ENCODE measurements around the gene RAB7A.
A peak's percentile ranks its signal among the peaks of the same experiment; 100 is the strongest.
"Not testable (repeated sequence)": the region's sequence is repeated elsewhere in the genome, so short reads cannot be mapped to it uniquely, and the experiment has no call there.

Gene RAB7A

GRCh38 chr3:128760042-128760441 lies 34.1 kb downstream of the RAB7A start:
- DNase-seq (ENCODE audit: low spot score) = no peak

- DNase-seq (ENCODE audit: low spot score) = no peak
These were observed 34.9 kb downstream of the RAB7A start for GRCh38 chr3:128760881-128761280.

- no peak for DNase-seq (ENCODE audit: low spot score)
These were observed 35.4 kb downstream of the RAB7A start for GRCh38 chr3:128761392-128761791.

- DNase-seq (ENCODE audit: low spot score) = no peak
These were observed 38.0 kb downstream of the RAB7A start for GRCh38 chr3:128763967-128764366.

GRCh38 chr3:128764863-128765262 lies 38.9 kb downstream of the RAB7A start:
- no peak for DNase-seq (ENCODE audit: low spot score)

- DNase-seq (ENCODE audit: low spot score) = no peak
These were observed 41.2 kb downstream of the RAB7A start for GRCh38 chr3:128767094-128767750.

- DNase-seq (ENCODE audit: low spot score) = no peak
These were observed 42.5 kb downstream of the RAB7A start for GRCh38 chr3:128768471-128768870.

GRCh38 chr3:128770387-128770786 lies 44.4 kb downstream of the RAB7A start:
- no peak for DNase-seq (ENCODE audit: low spot score)

GRCh38 chr3:128773189-128773588 lies 47.2 kb downstream of the RAB7A start:
- DNase-seq (ENCODE audit: low spot score) = not testable (repeated sequence)

- DNase-seq (ENCODE audit: low spot score) = not testable (repeated sequence)
These were observed 47.6 kb downstream of the RAB7A start for GRCh38 chr3:128773592-128773991.

- no peak for DNase-seq (ENCODE audit: low spot score)
These were observed 49.3 kb downstream of the RAB7A start for GRCh38 chr3:128775241-128775640.

GRCh38 chr3:128775906-128776542 lies 50.0 kb downstream of the RAB7A start:
- no peak for DNase-seq (ENCODE audit: low spot score)

GRCh38 chr3:128780101-128780837 lies 54.3 kb downstream of the RAB7A start:
- no peak for DNase-seq (ENCODE audit: low spot score)

- no peak for DNase-seq (ENCODE audit: low spot score)
These were observed 55.2 kb downstream of the RAB7A start for GRCh38 chr3:128781164-128781563.

- no peak for DNase-seq (ENCODE audit: low spot score)
These were observed 56.5 kb downstream of the RAB7A start for GRCh38 chr3:128782282-128783146.

- no peak for DNase-seq (ENCODE audit: low spot score)
These were observed 57.8 kb downstream of the RAB7A start for GRCh38 chr3:128783774-128784173.

GRCh38 chr3:128784232-128784631 lies 58.2 kb downstream of the RAB7A start:
- DNase-seq (ENCODE audit: low spot score) = no peak

GRCh38 chr3:128784843-128785242 lies 58.9 kb downstream of the RAB7A start:
- DNase-seq (ENCODE audit: low spot score) = no peak

GRCh38 chr3:128786434-128787020 lies 60.5 kb downstream of the RAB7A start:
- peak; percentile 60 for DNase-seq (ENCODE audit: low spot score)

- no peak for DNase-seq (ENCODE audit: low spot score)
These were observed 61.6 kb downstream of the RAB7A start for GRCh38 chr3:128787256-128788253.

Data from GM03348 (cell line).